ENCODE results near the gene PFKFB3.
"Not testable (repeated sequence)": the region's sequence is repeated elsewhere in the genome, so short reads cannot be mapped to it uniquely, and the experiment has no call there.

Gene PFKFB3

GRCh38 chr10:6179078-6179477, 23.7 kb upstream of the PFKFB3 start:
- no peak for DNase-seq

GRCh38 chr10:6180480-6181110, 22.1 kb upstream of the PFKFB3 start:
- no peak for DNase-seq

- no peak for DNase-seq
These were observed 21.5 kb upstream of the PFKFB3 start for GRCh38 chr10:6181249-6181648.

GRCh38 chr10:6182454-6183098, 20.2 kb upstream of the PFKFB3 start:
- no peak for DNase-seq

GRCh38 chr10:6185039-6185716, 17.6 kb upstream of the PFKFB3 start:
- no peak for DNase-seq

- DNase-seq = no peak
These were observed 15.9 kb upstream of the PFKFB3 start for GRCh38 chr10:6186894-6187256.

- DNase-seq = no peak
These were observed 15.5 kb upstream of the PFKFB3 start for GRCh38 chr10:6187278-6187677.

GRCh38 chr10:6190033-6190432, 12.7 kb upstream of the PFKFB3 start:
- DNase-seq = not testable (repeated sequence)

- no peak for DNase-seq
These were observed 11.6 kb upstream of the PFKFB3 start for GRCh38 chr10:6191147-6191546.

- no peak for DNase-seq
These were observed 11.2 kb upstream of the PFKFB3 start for GRCh38 chr10:6191569-6191968.

GRCh38 chr10:6193342-6193741, 9.4 kb upstream of the PFKFB3 start:
- not testable (repeated sequence) for DNase-seq

GRCh38 chr10:6194311-6194710, 8.4 kb upstream of the PFKFB3 start:
- DNase-seq = no peak

- no peak for DNase-seq
These were observed 7.4 kb upstream of the PFKFB3 start for GRCh38 chr10:6195376-6195775.

GRCh38 chr10:6195846-6196245, 6.9 kb upstream of the PFKFB3 start:
- no peak for DNase-seq

GRCh38 chr10:6196524-6196923, 6.2 kb upstream of the PFKFB3 start:
- not testable (repeated sequence) for DNase-seq

GRCh38 chr10:6197321-6197720, 5.4 kb upstream of the PFKFB3 start:
- DNase-seq = no peak

- no peak for DNase-seq
These were observed 4.6 kb upstream of the PFKFB3 start for GRCh38 chr10:6198171-6198570.

GRCh38 chr10:6199131-6199733, 3.5 kb upstream of the PFKFB3 start:
- DNase-seq = no peak

GRCh38 chr10:6200440-6200733, 2.3 kb upstream of the PFKFB3 start:
- peak in 1 of 2 donors; percentile 19 for DNase-seq

- DNase-seq = peak; percentile 33 to 41
These were observed 1.8 kb upstream of the PFKFB3 start for GRCh38 chr10:6200734-6201515.

- peak; percentile 81 to 82 for DNase-seq
These were observed 1.2 kb upstream of the PFKFB3 start for GRCh38 chr10:6201516-6201975.

GRCh38 chr10:6202098-6202683, 541 bp upstream of the PFKFB3 start:
- DNase-seq = peak in 1 of 2 donors; percentile 26

Data from activated CD4-positive, alpha-beta T cell treated with anti-CD3 and anti-CD28 coated beads for 4 hours (primary cell).